Chondrocyte (in vitro differentiated cells): ENCODE measurements around the gene TSC2. TPM values are rescaled to one million over a fixed set of nuclear protein-coding genes. Genes with fewer than 3 reads are reported as not detected.

Experiments
- DNase-seq: peaks from one replicate; pipeline ENCODE4 v3.0.0; 2021; ENCODE audit warnings: mixed read lengths, low spot score
- H3K27ac Mint-ChIP-seq: one replicate; pipeline ENCODE4 v1.8.0; 2021; ENCODE audit warnings: mild to moderate bottlenecking, moderate library complexity, mixed read lengths; ENCODE audit not compliant: unreplicated experiment
- H3K27me3 Mint-ChIP-seq: 2 replicates; pipeline ENCODE4 v1.8.0; 2021; ENCODE audit warnings: low read depth, mixed read lengths
- H3K36me3 Mint-ChIP-seq: 2 replicates; pipeline ENCODE4 v1.8.0; 2021; ENCODE audit warnings: low read depth, mixed read lengths
- H3K4me1 Mint-ChIP-seq: 2 replicates; pipeline ENCODE4 v1.8.0; 2021; ENCODE audit warnings: low read depth, mild to moderate bottlenecking, mixed read lengths
- H3K4me3 Mint-ChIP-seq: one replicate; pipeline ENCODE4 v1.8.0; 2021; ENCODE audit warnings: mild to moderate bottlenecking, moderate library complexity, mixed read lengths; ENCODE audit not compliant: unreplicated experiment
- H3K9me3 Mint-ChIP-seq: 2 replicates; pipeline ENCODE4 v1.8.0; 2021; ENCODE audit warnings: low read depth, mixed read lengths
- total RNA-seq: library from RNA; stranded (reverse); gene quantifications from 3 replicates; pipeline ENCODE4 v1.2.1, GENCODE V29; 2021
- TF ChIP-seq, protein P1 (sequence below): fragments of 200-600 bp; sonication (generic); IDR thresholded peaks from 2 replicates; pipeline ENCODE4 v1.5.0; 2021; ENCODE audit warnings: antibody characterized with exemption, mild to moderate bottlenecking, moderate library complexity

TSC2 gene
- total RNA-seq, 1 donor from 2014 or later, result 108 TPM

DNA sequence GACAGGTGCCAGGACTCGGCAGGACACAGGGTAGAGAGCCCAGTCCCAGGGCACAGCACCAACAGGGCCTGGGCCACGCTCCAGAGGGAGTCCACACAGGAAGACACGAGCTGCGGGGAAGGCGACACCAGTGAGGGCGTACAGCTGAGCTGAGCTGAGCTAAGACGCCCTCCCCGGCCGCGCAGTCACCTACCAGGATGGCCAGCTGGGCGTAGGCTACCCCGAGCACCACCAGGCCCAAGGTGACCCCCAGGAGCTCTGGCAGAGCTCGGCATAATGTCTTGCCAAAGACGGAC is 42.6 kb downstream of the TSC2 start:
- Mint-ChIP-seq H3K27ac (no peak overlapping the region), H3K27me3 (no peaks in the 10 kb centered on the region), H3K36me3 (peaks cover 9% of the 10 kb centered on the region), H3K4me3 (no peak overlapping the region), H3K9me3 (no peaks in the 10 kb centered on the region), H3K4me1 (no peaks in the 10 kb centered on the region)
- TF ChIP-seq, protein P1, sequence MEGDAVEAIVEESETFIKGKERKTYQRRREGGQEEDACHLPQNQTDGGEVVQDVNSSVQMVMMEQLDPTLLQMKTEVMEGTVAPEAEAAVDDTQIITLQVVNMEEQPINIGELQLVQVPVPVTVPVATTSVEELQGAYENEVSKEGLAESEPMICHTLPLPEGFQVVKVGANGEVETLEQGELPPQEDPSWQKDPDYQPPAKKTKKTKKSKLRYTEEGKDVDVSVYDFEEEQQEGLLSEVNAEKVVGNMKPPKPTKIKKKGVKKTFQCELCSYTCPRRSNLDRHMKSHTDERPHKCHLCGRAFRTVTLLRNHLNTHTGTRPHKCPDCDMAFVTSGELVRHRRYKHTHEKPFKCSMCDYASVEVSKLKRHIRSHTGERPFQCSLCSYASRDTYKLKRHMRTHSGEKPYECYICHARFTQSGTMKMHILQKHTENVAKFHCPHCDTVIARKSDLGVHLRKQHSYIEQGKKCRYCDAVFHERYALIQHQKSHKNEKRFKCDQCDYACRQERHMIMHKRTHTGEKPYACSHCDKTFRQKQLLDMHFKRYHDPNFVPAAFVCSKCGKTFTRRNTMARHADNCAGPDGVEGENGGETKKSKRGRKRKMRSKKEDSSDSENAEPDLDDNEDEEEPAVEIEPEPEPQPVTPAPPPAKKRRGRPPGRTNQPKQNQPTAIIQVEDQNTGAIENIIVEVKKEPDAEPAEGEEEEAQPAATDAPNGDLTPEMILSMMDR, result no peak
- no peak for DNase-seq

DNA sequence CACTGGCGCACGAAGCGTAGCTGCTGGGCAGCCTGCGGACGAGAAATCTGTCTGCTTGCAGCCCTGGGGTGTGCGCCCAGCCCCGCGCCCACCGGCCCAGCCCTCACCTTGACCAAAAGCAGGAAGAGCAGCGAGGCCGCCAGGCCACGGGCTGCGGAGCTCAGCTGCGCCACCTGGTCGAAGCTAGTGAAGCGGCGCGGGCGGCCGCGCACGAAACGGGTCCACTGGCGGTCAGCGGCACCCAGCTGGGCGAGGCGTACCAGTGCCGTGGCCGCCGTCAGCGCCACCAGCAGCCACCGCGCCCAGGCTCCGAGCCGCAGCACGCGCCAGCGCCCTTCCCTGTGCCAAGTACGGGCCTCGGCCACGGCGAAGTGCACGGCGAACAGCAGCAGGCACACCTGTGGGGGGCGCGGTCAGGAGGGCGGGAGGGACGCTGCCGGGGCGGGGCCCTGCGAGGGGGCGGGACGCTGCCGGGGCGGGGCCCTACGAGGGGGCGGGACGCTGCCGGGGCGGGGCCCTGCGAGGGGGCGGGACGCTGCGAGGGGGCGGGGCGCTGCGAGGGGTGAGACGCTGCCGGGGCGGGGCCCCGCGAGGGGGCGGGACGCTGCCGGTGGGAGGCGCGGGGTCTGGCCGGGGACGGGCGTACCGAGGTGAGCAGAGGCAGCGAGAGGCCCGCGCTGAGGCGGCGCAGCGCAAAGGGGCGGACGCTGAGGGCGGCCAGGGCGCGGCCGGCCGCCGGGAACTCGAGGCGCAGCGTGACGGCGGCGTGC is 43.2 kb downstream of the TSC2 start:
- Mint-ChIP-seq H3K36me3 (peaks cover 12% of the 10 kb centered on the region), H3K27me3 (no peaks in the 10 kb centered on the region), H3K4me3 (no peak overlapping the region), H3K4me1 (no peaks in the 10 kb centered on the region), H3K9me3 (no peaks in the 10 kb centered on the region), H3K27ac (no peak overlapping the region)
- TF ChIP-seq, protein P1, result peak; percentile 8
- DNase-seq, result no peak

DNA sequence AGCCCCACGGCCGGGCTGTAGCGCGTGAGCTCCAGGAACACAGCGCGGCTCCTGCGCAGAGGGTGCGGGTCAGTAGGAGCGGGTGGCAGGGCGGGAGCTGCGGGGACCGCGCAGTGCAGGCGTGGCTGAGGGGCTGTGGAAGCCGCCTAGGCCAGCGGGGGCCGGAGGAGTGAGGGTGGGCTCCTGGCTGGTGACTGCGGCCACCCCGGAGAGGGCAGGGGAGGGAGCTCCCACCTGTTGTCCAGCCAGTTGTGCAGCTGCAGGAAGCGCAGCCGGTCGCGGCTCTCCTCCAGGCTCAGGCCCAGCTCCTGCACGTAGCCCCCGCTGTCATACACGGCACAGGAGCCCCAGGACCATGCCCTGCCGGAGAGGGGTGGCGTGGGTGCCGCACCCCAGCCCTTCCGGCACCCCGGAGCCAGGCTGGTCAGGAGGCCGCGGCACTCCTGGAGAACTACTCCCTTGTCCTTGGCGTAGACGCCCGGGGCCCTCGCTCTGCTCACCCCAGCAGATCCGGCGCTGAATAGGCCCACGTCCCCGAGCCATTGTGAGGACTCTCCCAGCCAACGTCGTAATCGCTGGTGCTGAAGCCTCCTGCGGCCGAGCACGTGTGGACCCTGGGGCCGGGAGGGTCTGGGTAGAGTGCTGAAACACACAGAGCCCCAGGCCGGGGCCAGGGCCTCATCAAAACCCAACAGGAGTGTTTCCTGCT is 43.9 kb downstream of the TSC2 start:
- DNase-seq, result no peak
- H3K4me1 Mint-ChIP-seq, result no peaks in the 10 kb centered on the region
- no peaks in the 10 kb centered on the region for H3K27me3 Mint-ChIP-seq
- H3K9me3 Mint-ChIP-seq, result no peaks in the 10 kb centered on the region
- peaks cover 16% of the 10 kb centered on the region for H3K36me3 Mint-ChIP-seq
- no peak overlapping the region for H3K27ac Mint-ChIP-seq
- TF ChIP-seq, protein P1, result no peak
- H3K4me3 Mint-ChIP-seq, result no peak overlapping the region

DNA sequence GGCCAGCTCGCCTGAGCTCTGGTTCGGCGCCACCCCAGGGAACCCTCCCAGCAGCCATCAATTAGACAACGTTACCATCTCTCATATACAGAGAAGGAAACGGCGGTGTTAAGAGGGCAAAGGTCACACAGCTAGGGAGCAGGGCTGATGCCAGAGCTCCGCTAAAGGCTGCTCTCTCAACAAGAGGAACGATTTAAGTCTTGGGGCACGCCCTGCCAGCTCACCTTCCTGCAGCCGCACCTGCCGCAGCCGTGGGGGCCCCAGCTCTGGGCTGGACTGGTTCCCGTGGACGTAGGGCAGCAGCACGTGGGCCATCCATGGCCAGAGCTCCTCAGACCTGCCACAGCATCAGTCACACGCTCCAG is 44.5 kb downstream of the TSC2 start:
- H3K27ac Mint-ChIP-seq, result no peak overlapping the region
- no peaks in the 10 kb centered on the region for H3K9me3 Mint-ChIP-seq
- H3K27me3 Mint-ChIP-seq, result no peaks in the 10 kb centered on the region
- H3K36me3 Mint-ChIP-seq, result peaks cover 16% of the 10 kb centered on the region
- no peak overlapping the region for H3K4me3 Mint-ChIP-seq
- no peak for DNase-seq
- TF ChIP-seq, protein P1, result no peak
- no peaks in the 10 kb centered on the region for H3K4me1 Mint-ChIP-seq

DNA sequence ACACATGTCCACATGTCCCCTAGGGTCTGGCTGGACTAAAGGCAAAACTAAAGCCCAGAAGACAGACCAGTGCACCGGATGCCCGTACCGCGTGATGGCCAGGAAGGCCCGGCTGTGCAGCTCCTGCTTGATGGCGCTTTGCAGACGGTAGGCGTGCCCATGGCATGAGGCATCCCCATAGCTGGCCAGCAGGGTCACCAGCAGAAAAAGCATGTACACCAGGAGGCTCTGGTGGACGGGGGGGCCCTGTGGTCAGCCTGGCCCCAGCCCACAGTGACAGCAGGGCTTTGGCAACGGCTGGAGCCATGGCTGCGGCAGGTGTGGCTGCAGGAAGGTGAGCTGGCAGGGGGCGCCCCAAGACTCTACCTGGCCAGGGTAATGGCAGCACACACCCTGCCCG is 45.1 kb downstream of the TSC2 start:
- Mint-ChIP-seq H3K27ac (no peak overlapping the region), H3K4me3 (no peak overlapping the region), H3K9me3 (no peaks in the 10 kb centered on the region), H3K4me1 (no peaks in the 10 kb centered on the region), H3K36me3 (peaks cover 13% of the 10 kb centered on the region), H3K27me3 (no peaks in the 10 kb centered on the region)
- TF ChIP-seq, protein P1, result no peak
- no peak for DNase-seq
